SU-DHL-6 (cell line): ENCODE measurements around the gene ADAMTS7.
"Not testable (repeated sequence)": the region's sequence is repeated elsewhere in the genome, so short reads cannot be mapped to it uniquely, and the experiment has no call there.

Experiments used
- H2AFZ ChIP-seq: fragments of 200-600 bp; sonication (generic); 2 replicates; pipeline ENCODE4 v1.6.1; 2014; ENCODE audit warnings: low read depth, mild to moderate bottlenecking, moderate library complexity, mixed read lengths, antibody characterized with exemption, low read length; ENCODE audit not compliant: severe bottlenecking
- H3F3A ChIP-seq: fragments of 200-600 bp; shearing (Covaris generic); 2 replicates; pipeline ENCODE4 v1.6.0; 2016; ENCODE audit warnings: antibody characterized with exemption, mild to moderate bottlenecking; ENCODE audit not compliant: insufficient read depth
- H3K27ac ChIP-seq: fragments of 200-600 bp; sonication (generic); 2 replicates; pipeline ENCODE4 v1.5.1; 2016; ENCODE audit warnings: low read depth, mild to moderate bottlenecking, low read length, moderate library complexity, mixed read lengths
- H3K27me3 ChIP-seq: fragments of 200-600 bp; sonication (generic), shearing (Covaris generic); 2 replicates; pipeline ENCODE4 v1.6.0; 2014; ENCODE audit warnings: mild to moderate bottlenecking, low read length
- H3K36me3 ChIP-seq: fragments of 200-600 bp; sonication (generic); 2 replicates; pipeline ENCODE4 v1.6.1; 2014; ENCODE audit warnings: mild to moderate bottlenecking, low read length, mixed read lengths
- H3K4me2 ChIP-seq: fragments of 300-600, 200-600 bp; shearing (Covaris generic), sonication (generic); 2 replicates; pipeline ENCODE4 v1.6.0; 2014; ENCODE audit warnings: low read length, low read depth, mild to moderate bottlenecking; ENCODE audit not compliant: poor library complexity, severe bottlenecking
- H3K4me3 ChIP-seq: fragments of 200-600 bp; sonication (generic); 2 replicates; pipeline ENCODE4 v1.5.1; 2014; ENCODE audit warnings: antibody characterized with exemption, low read length, mild to moderate bottlenecking, mixed read lengths; ENCODE audit not compliant: insufficient read depth, poor library complexity, severe bottlenecking
- H3K79me2 ChIP-seq: fragments of 200-600 bp; sonication (generic); 2 replicates; pipeline ENCODE4 v1.6.1; 2014; ENCODE audit warnings: mild to moderate bottlenecking, low read length, moderate library complexity; ENCODE audit not compliant: insufficient read depth
- H3K9ac ChIP-seq: fragments of 200-600 bp; sonication (generic); 2 replicates; pipeline ENCODE4 v1.7.0; 2014; ENCODE audit warnings: mild to moderate bottlenecking, low read length
- H3K9me2 ChIP-seq: fragments of 200-600 bp; sonication (generic); replicated peaks from 2 replicates; pipeline ENCODE4 v1.6.1; 2014; ENCODE audit warnings: low read length; ENCODE audit not compliant: insufficient read depth
- H3K9me3 ChIP-seq: fragments of 200-600 bp; sonication (generic); 2 replicates; pipeline ENCODE4 v1.6.1; 2014; ENCODE audit warnings: low read length, mixed read lengths; ENCODE audit not compliant: insufficient read depth
- H4K20me1 ChIP-seq: fragments of 200-600 bp; sonication (generic); 2 replicates; pipeline ENCODE4 v1.6.1; 2014; ENCODE audit warnings: low read depth, mild to moderate bottlenecking, antibody characterized with exemption, low read length, moderate library complexity, mixed read lengths
- EZH2phosphoT487 ChIP-seq: fragments of 200-600 bp; sonication (generic), shearing (Covaris generic); conservative IDR thresholded peaks from 2 replicates; pipeline ENCODE4 v1.6.1; 2018; ENCODE audit warnings: mild to moderate bottlenecking, antibody characterized with exemption, low read length, moderate library complexity, mixed read lengths
- TF ChIP-seq, protein P1 (sequence below): fragments of 200-600 bp; sonication (generic); IDR thresholded peaks from one replicate; pipeline ENCODE4 v1.5.1; 2017; ENCODE audit warnings: antibody characterized with exemption, mild to moderate bottlenecking, low read length, moderate library complexity; ENCODE audit not compliant: insufficient read depth, poor library complexity, severe bottlenecking

The ADAMTS7 gene

DNA sequence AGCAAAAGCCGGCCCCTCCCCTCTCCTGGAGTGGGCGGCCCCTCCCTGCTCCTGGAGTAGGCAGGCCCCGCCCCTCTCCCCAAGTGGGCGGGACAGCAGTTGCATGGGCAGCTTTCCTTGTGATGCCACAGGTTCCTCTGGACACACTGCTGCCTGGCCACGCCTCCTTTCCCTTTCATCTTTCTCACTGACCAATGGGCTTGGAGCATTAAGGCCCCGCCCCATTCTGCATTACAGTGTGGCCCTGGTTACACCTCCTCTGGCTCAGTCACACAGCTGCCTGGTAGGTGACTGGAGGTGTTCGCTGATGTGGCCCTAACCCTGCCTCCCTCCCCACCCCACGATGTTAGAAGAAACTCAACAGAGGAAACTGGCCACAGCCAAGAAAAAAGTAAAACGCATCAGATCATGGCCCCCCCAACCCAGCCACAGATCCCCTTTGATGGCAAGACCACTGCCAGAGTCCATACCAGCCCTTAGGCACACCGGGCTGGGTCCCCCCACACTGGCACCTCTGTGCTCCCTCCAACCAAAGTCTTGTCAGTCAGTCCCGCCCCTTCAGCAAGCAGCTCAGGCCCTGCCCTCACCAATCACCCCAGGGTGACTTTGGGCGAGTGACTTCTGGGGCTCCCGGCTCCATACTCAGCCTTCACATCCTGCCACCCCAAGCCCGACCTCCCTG is 84.3 kb downstream of the ADAMTS7 start:
- Histone ChIP-seq H3K9me2 (no peaks in the 10 kb centered on the region), H3K27ac (no peak overlapping the region), H3K4me3 (no peak overlapping the region), H3F3A (no peaks in the 10 kb centered on the region), H3K79me2 (no peaks in the 10 kb centered on the region), H3K4me2 (no peak overlapping the region), H3K27me3 (no peaks in the 10 kb centered on the region), H3K9me3 (no peaks in the 10 kb centered on the region), H4K20me1 (no peaks in the 10 kb centered on the region), H2AFZ (no peak overlapping the region), H3K36me3 (no peaks in the 10 kb centered on the region), H3K9ac (no peak overlapping the region)
- TF ChIP-seq, protein P1, sequence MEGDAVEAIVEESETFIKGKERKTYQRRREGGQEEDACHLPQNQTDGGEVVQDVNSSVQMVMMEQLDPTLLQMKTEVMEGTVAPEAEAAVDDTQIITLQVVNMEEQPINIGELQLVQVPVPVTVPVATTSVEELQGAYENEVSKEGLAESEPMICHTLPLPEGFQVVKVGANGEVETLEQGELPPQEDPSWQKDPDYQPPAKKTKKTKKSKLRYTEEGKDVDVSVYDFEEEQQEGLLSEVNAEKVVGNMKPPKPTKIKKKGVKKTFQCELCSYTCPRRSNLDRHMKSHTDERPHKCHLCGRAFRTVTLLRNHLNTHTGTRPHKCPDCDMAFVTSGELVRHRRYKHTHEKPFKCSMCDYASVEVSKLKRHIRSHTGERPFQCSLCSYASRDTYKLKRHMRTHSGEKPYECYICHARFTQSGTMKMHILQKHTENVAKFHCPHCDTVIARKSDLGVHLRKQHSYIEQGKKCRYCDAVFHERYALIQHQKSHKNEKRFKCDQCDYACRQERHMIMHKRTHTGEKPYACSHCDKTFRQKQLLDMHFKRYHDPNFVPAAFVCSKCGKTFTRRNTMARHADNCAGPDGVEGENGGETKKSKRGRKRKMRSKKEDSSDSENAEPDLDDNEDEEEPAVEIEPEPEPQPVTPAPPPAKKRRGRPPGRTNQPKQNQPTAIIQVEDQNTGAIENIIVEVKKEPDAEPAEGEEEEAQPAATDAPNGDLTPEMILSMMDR = no peak
- no peak for TF ChIP-seq EZH2phosphoT487

DNA sequence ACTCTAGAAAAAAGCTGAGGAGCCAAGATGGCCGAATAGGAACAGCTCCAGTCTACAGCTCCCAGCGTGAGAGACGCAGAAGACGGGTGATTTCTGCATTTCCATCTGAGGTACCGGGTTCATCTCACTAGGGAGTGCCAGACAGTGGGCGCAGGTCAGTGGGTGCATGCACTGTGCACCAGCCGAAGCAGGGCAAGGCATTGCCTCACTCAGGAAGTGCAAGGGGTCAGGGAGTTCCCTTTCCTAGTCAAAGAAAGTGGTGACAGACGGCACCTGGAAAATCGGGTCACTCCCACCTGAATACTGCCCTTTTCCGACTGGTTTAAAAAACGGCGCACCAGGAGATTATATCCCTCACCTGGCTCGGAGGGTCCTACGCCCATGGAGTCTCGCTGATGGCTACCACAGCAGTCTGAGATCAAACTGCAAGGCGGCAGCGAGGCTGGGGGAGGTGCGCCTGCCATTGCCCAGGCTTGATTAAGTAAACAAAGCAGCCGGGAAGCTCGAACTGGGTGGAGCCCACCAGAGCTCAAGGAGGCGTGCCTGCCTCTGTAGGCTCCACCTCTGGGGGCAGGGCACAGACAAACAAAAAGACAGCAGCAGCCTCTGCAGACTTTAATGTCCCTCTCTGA is 91.3 kb downstream of the ADAMTS7 start:
- H3K4me2 ChIP-seq, H4K20me1 ChIP-seq, H3F3A ChIP-seq, H3K9me3 ChIP-seq, H3K9ac ChIP-seq, H3K9me2 ChIP-seq, H3K79me2 ChIP-seq, H3K27me3 ChIP-seq, H3K36me3 ChIP-seq, H3K4me3 ChIP-seq, H2AFZ ChIP-seq, H3K27ac ChIP-seq: not testable (repeated sequence)

DNA sequence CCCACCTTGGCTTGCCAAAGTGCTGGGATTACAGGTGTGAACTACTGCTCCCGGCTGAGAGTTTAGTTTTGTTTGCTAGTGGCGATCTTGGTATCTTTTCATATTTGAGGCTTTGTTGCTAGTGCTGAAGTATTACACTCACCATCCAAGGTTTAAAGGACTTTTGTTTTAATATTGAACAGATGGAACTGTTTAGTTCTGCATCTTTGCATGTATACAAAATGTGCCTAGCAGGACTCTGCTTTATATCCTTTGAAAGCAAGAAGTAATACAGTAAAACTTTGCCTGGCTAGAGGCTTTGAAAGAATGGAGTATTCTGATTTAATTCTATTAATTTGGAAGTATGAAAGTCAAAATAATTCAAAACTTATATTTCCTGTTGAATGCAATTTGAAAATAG is 92.4 kb downstream of the ADAMTS7 start:
- H3K9me2 ChIP-seq = no peaks in the 10 kb centered on the region
- no peaks in the 10 kb centered on the region for H3K9me3 ChIP-seq
- H3K36me3 ChIP-seq = no peaks in the 10 kb centered on the region
- H3K79me2 ChIP-seq = no peaks in the 10 kb centered on the region
- no peak overlapping the region for H3K4me2 ChIP-seq
- H3K27ac ChIP-seq = no peak overlapping the region
- H2AFZ ChIP-seq = no peak overlapping the region
- H4K20me1 ChIP-seq = no peaks in the 10 kb centered on the region
- no peak for TF ChIP-seq EZH2phosphoT487
- TF ChIP-seq, protein P1 = no peak
- H3F3A ChIP-seq = no peaks in the 10 kb centered on the region
- H3K4me3 ChIP-seq = no peak overlapping the region
- no peaks in the 10 kb centered on the region for H3K27me3 ChIP-seq
- no peak overlapping the region for H3K9ac ChIP-seq

DNA sequence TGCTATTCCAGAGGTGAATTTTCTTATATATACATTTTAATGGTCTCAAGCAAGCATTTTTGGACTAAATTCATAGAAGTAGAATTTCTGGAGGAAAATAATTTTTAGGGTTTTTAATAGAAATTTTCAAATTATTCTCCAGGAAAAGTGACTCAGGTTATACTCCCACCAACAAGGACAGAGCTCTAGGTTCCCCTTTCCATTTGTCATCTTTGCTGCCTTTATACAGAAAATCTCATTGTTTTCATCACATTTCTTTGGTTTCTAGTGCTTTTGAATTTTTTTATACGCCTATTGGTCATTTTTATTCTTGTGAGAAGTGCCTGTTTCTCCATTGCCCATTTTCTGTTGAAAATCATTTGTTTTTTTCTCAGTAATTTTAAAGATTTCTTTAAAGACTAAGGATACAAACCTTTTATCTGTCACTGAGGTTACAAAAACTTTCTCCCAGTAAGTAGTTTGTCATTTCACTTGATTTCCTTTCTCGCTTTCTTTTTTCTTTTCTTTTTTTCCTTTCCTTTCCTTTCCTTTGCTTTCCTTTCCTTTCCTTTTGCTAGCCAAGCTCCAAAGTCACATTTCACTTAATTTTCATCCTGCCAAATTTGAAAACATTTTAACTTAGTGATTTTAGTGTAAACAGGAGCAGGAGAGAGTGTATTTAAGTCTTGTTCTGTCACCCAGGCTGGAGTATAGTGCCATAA is 93.2 kb downstream of the ADAMTS7 start:
- no peak overlapping the region for H2AFZ ChIP-seq
- no peaks in the 10 kb centered on the region for H3F3A ChIP-seq
- no peak overlapping the region for H3K27ac ChIP-seq
- TF ChIP-seq, protein P1 = no peak
- no peak for TF ChIP-seq EZH2phosphoT487
- H4K20me1 ChIP-seq = no peaks in the 10 kb centered on the region
- H3K4me2 ChIP-seq = no peak overlapping the region
- H3K9me3 ChIP-seq = no peaks in the 10 kb centered on the region
- no peak overlapping the region for H3K4me3 ChIP-seq
- no peak overlapping the region for H3K9ac ChIP-seq
- H3K27me3 ChIP-seq = no peaks in the 10 kb centered on the region
- H3K9me2 ChIP-seq = no peaks in the 10 kb centered on the region
- H3K79me2 ChIP-seq = no peaks in the 10 kb centered on the region
- no peaks in the 10 kb centered on the region for H3K36me3 ChIP-seq
